ENCODE results near the gene ERH.

DNA sequence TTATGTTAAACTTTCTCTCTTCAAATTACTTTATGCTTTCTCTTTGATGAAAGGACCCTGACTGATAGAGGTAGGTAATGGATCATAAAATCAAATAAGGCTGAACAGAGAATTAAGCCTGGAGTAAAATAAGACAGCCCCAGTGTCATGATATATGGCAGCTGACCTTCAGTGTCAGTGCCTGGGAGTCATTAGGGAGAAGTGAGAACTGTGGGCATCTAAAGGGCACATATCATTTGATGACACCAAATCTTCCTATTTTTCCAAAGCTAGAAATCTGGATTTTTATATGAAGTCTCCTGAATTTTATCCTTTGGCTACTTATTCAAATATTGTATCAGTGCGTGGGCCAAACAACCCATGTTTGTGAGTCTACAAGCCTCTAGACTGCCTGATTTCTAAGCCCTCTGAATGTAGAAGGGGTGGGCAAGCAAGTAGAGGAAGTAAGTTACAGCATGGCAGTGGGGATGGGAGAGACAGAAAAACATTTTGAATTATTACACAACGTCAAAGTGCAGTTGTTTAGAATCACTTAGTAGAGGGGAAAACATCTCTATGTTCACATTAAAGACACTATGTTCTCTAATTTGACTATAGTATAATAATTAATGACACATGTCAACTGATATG is 10.3 kb upstream of the ERH start:
- TF ChIP-seq, protein P1, sequence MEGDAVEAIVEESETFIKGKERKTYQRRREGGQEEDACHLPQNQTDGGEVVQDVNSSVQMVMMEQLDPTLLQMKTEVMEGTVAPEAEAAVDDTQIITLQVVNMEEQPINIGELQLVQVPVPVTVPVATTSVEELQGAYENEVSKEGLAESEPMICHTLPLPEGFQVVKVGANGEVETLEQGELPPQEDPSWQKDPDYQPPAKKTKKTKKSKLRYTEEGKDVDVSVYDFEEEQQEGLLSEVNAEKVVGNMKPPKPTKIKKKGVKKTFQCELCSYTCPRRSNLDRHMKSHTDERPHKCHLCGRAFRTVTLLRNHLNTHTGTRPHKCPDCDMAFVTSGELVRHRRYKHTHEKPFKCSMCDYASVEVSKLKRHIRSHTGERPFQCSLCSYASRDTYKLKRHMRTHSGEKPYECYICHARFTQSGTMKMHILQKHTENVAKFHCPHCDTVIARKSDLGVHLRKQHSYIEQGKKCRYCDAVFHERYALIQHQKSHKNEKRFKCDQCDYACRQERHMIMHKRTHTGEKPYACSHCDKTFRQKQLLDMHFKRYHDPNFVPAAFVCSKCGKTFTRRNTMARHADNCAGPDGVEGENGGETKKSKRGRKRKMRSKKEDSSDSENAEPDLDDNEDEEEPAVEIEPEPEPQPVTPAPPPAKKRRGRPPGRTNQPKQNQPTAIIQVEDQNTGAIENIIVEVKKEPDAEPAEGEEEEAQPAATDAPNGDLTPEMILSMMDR (IDR thresholded peaks at IDR 0.05; ENCODE audit: low read length) = no peak
- TF ChIP-seq EZH2phosphoT487 (IDR thresholded peaks at IDR 0.05; ENCODE audit: low read length) = no peak

Measured in MM.1S (cell line).